OCI-LY1 (cell line): ENCODE data around the gene ABCA13.

ENCODE experiments used
- EZH2 ChIP-seq: fragments of 200-600 bp; sonication (generic), shearing (Covaris generic); IDR thresholded peaks from 2 replicates; pipeline ENCODE4 v1.8.0; 2017; ENCODE audit warnings: borderline replicate concordance, mixed run types, mild to moderate bottlenecking, antibody characterized with exemption, low read length, moderate library complexity, mixed read lengths
- TF ChIP-seq, protein P1 (sequence below): fragments of 200-600 bp; sonication (generic), shearing (Covaris generic); IDR thresholded peaks from 2 replicates; pipeline ENCODE4 v1.5.1; 2017; ENCODE audit warnings: mild to moderate bottlenecking, antibody characterized with exemption, low read length, moderate library complexity, mixed read lengths

DNA sequence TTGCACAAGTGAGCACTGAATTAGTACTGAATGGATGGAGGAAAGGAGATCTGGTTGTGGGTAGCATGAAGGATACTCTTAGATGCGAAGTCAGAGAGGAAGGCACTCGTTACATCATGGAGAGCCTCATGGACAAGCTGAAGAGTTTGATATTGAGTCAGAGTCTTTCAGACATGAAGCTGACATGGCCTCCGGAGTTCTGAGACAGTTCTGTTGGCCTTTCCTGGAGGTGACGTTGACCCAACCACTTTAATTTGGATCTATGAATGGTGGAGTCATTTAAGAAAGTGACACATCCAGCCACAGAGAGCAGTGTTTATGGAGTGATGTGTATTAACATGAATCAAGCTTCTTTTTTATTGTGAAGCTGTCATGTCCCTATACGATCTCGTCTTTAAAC is 466.8 kb downstream of the ABCA13 start:
- TF ChIP-seq, protein P1, sequence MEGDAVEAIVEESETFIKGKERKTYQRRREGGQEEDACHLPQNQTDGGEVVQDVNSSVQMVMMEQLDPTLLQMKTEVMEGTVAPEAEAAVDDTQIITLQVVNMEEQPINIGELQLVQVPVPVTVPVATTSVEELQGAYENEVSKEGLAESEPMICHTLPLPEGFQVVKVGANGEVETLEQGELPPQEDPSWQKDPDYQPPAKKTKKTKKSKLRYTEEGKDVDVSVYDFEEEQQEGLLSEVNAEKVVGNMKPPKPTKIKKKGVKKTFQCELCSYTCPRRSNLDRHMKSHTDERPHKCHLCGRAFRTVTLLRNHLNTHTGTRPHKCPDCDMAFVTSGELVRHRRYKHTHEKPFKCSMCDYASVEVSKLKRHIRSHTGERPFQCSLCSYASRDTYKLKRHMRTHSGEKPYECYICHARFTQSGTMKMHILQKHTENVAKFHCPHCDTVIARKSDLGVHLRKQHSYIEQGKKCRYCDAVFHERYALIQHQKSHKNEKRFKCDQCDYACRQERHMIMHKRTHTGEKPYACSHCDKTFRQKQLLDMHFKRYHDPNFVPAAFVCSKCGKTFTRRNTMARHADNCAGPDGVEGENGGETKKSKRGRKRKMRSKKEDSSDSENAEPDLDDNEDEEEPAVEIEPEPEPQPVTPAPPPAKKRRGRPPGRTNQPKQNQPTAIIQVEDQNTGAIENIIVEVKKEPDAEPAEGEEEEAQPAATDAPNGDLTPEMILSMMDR: no peak
- no peak for TF ChIP-seq EZH2
